ENCODE results near the gene STX5. TPM values are rescaled to one million over a fixed set of nuclear protein-coding genes. Genes with fewer than 3 reads are reported as not detected.

The STX5 gene
- total and polyA plus RNA-seq, 10 of the 15 experiments (the other 5 are each of a cell fraction or from before 2014, with no cell fraction given): 3.8 to 35.4 (median 27.4) TPM

GRCh38 chr11:62846177-62846576, 14.3 kb upstream of the STX5 start:
- H3K4me1 ChIP-seq (ENCODE audit: control insufficient read depth, insufficient read depth, low read length): peaks cover 9% of the 10 kb centered on the region
- TF ChIP-seq HDGF (IDR thresholded peaks at IDR 0.05) (no peak), LARP7 (IDR thresholded peaks at IDR 0.05) (no peak), TCF12 (IDR thresholded peaks at IDR 0.05; ENCODE audit: low read depth, low read length) (no peak)
- TF ChIP-seq, protein P1, sequence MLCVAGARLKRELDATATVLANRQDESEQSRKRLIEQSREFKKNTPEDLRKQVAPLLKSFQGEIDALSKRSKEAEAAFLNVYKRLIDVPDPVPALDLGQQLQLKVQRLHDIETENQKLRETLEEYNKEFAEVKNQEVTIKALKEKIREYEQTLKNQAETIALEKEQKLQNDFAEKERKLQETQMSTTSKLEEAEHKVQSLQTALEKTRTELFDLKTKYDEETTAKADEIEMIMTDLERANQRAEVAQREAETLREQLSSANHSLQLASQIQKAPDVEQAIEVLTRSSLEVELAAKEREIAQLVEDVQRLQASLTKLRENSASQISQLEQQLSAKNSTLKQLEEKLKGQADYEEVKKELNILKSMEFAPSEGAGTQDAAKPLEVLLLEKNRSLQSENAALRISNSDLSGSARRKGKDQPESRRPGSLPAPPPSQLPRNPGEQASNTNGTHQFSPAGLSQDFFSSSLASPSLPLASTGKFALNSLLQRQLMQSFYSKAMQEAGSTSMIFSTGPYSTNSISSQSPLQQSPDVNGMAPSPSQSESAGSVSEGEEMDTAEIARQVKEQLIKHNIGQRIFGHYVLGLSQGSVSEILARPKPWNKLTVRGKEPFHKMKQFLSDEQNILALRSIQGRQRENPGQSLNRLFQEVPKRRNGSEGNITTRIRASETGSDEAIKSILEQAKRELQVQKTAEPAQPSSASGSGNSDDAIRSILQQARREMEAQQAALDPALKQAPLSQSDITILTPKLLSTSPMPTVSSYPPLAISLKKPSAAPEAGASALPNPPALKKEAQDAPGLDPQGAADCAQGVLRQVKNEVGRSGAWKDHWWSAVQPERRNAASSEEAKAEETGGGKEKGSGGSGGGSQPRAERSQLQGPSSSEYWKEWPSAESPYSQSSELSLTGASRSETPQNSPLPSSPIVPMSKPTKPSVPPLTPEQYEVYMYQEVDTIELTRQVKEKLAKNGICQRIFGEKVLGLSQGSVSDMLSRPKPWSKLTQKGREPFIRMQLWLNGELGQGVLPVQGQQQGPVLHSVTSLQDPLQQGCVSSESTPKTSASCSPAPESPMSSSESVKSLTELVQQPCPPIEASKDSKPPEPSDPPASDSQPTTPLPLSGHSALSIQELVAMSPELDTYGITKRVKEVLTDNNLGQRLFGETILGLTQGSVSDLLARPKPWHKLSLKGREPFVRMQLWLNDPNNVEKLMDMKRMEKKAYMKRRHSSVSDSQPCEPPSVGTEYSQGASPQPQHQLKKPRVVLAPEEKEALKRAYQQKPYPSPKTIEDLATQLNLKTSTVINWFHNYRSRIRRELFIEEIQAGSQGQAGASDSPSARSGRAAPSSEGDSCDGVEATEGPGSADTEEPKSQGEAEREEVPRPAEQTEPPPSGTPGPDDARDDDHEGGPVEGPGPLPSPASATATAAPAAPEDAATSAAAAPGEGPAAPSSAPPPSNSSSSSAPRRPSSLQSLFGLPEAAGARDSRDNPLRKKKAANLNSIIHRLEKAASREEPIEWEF (IDR thresholded peaks at IDR 0.05; ENCODE audit: insufficient replicate concordance, low read depth, low read length): no peak
- no peak overlapping the region for H3K27ac ChIP-seq (ENCODE audit: control insufficient read depth, insufficient read depth)
- SMC1A ChIA-PET (ENCODE audit: uncharacterized antibody, unreplicated experiment): interaction anchor here (0.9 kb wide), 1 partner anchor 9 kb away, joined by 4 read pairs; no protein-coding TSS in a partner anchor
- no peaks in the 10 kb centered on the region for H3K27me3 ChIP-seq (replicated peaks in 1 of 2; ENCODE audit: control insufficient read depth in 2 of 2, insufficient read depth in 2 of 2, low read length in 1 of 2)
- intact Hi-C loops (cut with micrococcal nuclease; ENCODE audit: unreplicated experiment): no loop called here
- no peak for FAIRE-seq
- POLR2A ChIA-PET: interaction anchor here (0.9 to 4.0 kb wide), 2 partner anchors 8 to 16 kb away, joined by 7 to 66 read pairs; no protein-coding TSS in a partner anchor
- BruUV-seq (replicated peaks): no TSS peak
- no peaks in the 10 kb centered on the region for H4K20me1 ChIP-seq (ENCODE audit: control insufficient read depth, insufficient read depth)
- in situ Hi-C loops (cut with MboI): no loop called here
- H3K79me2 ChIP-seq (ENCODE audit: control insufficient read depth, insufficient read depth, low read length): no peaks in the 10 kb centered on the region
- H2AFZ ChIP-seq (ENCODE audit: control insufficient read depth, low read depth, low read length): no peak overlapping the region
- no peak for ATAC-seq
- no peak overlapping the region for H3K9ac ChIP-seq (ENCODE audit: control insufficient read depth, insufficient read depth, low read length)
- RAD21 ChIA-PET (ENCODE audit: unreplicated experiment): no interaction called here
- no peaks in the 10 kb centered on the region for H3K9me3 ChIP-seq (replicated peaks; ENCODE audit: control insufficient read depth, insufficient read depth, low read length)
- 4% methylated on average over 3 of the region's 3 CpGs for WGBS (ENCODE audit: insufficient coverage, insufficient replicate concordance, low lambda C conversion rate, missing lambda C conversion rate)
- no peak overlapping the region for H3K4me2 ChIP-seq (ENCODE audit: control insufficient read depth, insufficient read depth)
- no peak overlapping the region for H3K4me3 ChIP-seq
- H3K36me3 ChIP-seq (ENCODE audit: control insufficient read depth in 2 of 2, insufficient read depth in 2 of 2, low read length in 1 of 2): no peaks in the 10 kb centered on the region
- CTCF ChIA-PET: no interaction called here
- DNase-seq (ENCODE audit: low read depth, low spot score): no peak
